HG03439 (cell line): Measurements from ENCODE around the gene HDAC4.

Experiments used
- ATAC-seq: cut with Tn5 transposase; IDR thresholded peaks from one replicate; pipeline ENCODE4 v1.9.1; 2021; ENCODE audit warnings: mild to moderate bottlenecking, moderate library complexity; ENCODE audit not compliant: unreplicated experiment

HDAC4 gene

DNA sequence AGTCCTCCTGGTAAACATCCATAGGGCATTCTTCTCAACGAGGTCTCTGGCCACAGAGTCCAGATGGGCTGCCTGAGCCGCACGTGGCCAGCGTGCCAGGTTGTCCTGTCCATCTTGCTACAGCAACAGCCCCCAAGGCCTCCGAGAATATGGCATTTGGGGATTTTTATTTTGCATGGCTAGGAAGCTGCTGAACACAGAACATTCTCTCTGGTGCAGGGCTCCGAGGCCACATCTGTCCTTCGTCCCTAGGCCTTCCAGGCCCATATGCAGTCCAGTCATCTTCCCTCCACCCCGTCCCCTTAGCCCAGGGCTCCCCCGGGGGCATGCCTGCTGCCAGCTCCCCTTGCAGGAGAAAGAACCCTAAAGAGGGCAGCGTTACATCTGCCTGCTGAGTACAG lies 2.3 kb downstream of the HDAC4 start:
- ATAC-seq: no peak

DNA sequence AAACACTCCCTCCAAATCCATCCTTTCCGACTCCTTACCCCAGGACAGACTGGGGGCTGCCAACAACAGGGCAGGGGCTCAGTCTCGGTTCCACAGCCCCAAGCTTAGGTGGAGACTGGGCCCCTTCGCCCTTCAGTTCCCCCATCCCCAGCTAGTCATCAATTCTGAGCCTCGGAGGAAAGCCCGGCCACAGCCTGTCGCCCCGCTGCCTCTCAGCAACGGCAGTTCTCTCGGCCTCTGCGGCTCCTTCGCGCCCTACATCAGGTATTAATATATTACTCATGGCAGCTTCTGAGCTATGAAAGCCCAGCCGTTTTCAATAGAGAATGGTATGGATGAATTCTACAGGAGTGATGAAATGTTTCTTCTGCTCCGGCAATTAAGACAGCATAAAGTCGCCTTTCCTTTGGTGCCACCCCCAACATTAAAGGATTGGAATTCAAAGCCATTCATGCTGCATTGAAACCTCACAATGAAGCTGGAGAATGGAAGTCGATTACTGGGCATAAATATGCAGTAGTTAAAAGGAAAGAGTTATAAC lies 2.8 kb downstream of the HDAC4 start:
- no peak for ATAC-seq

DNA sequence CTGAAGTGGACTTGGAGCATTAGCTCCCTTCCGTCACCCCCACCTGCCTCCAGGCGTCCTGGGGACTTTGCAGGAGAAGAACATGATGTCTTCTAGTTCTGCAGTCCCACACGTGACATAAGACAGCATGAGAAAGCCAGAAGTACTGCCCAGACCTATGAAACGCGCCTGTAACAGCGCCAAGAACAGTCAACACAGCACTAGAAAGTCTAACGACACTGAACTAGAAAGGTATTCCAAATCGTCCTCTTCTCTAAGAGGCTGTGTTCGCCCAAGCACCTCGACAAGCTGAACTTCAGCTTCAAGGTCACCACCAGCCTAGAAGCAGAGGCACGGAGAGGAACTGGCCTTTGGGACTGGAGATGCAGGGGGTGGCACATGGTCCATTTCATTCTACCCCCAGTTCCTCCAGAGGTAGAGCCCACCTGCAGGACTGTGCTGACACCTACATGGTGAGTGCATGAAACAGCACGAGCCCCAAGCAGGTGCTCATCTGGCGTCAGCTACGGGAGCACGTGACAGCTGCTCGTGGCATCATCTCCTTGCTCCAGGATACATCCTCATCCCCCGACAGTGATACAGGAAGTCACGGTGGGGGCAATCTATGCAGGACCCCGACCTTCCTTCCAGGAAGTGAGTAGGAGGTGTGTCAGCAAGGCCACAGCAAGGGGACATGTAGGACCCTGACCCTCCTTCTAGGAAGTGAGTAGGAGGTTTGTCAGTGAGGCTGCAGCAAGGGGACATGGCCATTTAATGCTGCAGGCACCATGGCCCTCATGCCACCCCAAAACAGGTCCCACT lies 3.7 kb downstream of the HDAC4 start:
- ATAC-seq: no peak

DNA sequence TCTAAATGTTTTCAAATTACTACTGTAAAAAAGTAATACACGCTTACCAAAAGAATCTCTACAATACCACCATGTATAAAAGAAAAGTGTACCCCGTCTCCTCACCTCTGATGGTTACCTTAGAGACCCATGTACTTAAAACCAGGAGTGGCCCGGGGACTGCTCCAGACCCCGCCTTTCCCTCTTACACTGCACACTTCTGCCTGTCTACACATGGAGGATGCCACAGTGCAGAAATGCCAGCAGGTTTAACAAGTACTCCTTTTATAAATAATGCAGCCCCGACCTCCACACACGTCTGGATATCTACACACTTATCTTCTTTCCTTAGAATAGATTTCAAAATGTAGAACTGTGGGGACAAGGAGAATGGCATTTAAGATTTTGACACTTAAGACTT lies 5.3 kb downstream of the HDAC4 start:
- ATAC-seq: no peak

DNA sequence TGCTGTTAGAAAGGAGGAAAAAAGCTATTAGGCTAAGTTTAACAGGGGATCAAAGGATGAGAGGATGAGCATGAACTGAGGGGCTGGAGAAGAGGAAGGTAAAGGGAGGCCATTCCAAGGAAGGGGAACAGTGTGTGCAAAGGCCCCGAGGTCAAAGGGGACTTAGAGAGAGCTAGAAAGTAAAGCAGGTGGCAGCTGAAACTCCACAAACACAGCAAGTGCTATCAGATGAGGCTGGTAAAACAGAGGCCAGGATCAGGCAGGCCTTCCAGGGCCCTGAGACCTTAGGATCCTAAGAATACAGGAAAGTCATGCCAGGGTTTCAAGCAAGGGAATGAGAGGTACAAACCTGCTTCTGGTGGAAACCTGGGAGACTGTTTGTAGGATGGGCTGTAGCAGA lies 5.8 kb downstream of the HDAC4 start:
- no peak for ATAC-seq

DNA sequence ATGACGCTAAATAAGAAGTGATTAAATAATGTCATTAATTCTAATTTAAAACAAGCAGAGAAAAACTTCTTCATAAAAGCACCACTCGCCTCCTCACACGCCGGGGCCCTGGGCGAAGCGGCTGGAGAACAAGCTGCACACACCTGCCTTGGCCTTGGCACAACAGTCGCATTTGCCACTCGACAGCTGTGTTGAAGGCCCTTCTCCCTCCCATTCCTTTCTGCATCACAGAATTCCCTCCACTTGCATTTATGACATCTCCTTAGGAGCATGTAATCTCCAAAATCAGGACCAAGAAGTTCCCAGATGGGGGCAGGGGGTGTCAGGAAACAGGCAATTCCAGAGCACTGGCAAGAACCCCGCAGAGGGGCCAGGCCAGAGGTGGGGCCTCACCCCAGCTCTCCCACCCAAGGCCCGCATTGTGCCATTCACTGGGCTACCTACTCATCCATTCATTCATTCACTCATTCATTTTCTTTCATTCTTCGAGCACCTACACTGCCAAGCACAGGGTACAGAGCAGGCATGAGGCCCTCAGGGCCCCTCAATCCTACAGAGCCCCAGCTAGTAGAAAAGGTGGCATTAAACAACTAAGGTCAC lies 6.4 kb downstream of the HDAC4 start:
- no peak for ATAC-seq

DNA sequence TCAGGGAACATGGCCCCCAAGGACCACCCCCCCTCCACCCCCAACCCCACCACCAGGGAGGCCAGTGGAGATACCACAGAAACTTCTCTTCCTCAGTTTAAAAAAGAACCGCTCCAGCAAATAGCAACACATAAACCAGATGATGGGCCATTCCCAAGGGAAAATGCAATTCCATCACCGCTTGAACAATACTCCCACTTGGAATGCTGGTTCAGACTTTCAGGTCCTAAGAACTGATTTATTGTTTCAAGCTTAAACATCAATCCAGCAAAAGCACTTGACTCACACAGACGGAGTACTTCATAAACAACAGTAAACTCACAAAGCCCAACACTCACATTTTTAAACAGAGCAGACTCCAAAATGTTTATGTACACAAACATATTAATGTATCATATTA lies 6.9 kb downstream of the HDAC4 start:
- no peak for ATAC-seq

DNA sequence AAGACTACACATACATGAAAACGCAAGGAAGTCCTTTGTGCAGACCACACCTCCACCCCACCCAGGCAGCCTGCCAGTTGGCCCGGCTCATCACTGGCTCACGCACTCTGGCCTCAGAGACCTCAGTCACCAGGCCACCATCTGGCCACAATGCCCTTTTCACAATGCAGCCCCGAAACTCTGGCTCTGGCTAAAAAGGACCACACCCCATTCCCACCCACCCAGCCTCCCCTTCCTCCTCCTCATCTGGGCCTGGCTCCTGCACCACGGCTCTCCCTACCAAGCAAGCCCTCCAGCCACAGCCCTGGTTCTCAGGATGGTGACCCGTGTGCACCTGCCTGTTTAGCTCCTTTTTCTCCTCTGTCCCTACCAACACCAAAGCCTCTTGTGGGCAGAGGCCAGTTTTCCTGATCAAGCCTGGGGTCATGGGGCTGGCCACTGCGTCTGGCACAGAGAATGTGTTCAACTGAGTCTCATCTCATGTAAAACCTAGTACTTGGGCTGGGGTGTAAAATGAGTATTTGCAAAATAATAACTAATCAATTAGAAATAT lies 7.4 kb downstream of the HDAC4 start:
- no peak for ATAC-seq

DNA sequence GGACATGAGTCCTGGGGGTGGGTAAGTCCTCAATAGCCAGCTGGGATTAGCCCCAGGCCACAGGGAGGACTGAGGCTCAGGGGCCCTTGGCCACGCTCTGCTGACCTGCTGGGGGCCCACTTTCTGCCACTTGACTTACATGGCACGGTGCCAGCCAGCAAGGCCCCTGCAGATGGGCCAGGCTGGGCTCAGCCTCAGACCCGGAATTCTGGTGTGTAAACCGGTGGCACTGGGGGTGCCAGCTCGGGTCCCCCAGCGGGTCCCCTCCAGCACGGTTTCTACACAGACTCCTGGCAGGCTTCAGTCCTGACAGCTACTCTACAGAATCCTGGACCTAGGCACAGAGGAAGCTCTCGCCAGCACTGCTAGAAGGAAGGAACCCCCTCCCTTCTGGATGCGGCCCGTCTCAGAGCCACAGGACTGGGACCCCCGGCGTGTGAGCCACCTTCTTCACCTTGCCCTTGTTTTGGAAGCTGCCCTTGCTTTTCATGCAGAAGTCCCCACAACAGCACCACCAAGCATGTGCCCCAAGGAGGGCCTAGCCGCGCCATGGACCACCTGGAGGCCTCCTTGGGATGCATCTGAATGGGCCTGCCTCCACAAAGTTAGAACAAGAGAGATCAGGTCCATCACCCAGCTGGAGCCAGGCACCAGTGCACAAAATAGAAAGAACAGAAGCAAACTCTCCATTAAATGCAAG lies 8.0 kb downstream of the HDAC4 start:
- no peak for ATAC-seq

DNA sequence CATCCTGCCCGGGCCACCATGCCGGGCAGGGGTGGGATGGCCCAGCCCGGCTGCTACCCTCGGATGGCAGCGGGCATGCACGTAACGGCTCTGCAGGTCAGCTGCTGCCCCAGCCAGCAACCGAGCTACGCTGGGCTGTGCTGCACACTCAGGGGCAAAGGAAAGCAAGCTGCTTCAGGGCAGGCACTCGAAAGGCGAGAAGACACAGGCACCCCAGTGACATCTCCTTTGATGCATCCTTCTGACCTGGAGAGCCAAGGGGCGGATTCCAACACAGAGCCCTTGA lies 8.8 kb downstream of the HDAC4 start:
- no peak for ATAC-seq

DNA sequence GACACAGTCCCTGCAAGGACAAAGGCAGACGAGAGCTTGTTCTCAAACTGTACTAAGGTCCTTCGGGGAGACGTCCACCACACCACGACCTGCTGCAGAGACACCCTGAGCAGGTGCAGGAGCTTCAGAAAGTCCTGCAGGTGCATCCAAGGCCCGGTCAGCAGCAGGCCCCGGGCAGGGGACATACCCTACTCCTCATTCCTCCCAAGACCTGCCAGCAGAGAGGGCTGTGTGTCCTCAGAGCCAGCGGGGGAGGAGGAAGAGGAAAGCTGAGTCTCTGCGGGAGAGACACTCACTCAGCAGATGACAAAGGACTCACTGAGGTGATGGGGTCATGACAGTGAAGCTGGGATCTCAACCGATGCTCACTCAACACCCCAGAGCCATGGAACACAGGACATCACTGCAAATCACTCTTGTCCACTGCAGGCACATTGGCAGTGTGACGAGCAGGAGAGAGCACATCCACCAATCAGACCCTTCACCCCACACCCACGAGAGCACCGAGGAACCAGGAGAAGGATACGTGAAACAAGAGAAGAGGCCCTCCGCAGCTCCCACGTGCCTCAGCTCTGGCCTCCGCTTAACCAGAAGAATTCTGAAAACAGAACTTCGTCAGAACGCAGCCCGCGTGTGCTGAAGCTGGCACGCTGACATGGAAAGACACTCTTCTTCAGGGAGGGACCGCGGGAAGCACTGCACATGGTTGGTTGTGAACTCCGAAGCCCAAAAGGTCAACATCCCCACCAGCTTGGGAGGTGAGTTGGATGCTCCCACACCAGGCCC lies 9.3 kb downstream of the HDAC4 start:
- ATAC-seq: no peak

DNA sequence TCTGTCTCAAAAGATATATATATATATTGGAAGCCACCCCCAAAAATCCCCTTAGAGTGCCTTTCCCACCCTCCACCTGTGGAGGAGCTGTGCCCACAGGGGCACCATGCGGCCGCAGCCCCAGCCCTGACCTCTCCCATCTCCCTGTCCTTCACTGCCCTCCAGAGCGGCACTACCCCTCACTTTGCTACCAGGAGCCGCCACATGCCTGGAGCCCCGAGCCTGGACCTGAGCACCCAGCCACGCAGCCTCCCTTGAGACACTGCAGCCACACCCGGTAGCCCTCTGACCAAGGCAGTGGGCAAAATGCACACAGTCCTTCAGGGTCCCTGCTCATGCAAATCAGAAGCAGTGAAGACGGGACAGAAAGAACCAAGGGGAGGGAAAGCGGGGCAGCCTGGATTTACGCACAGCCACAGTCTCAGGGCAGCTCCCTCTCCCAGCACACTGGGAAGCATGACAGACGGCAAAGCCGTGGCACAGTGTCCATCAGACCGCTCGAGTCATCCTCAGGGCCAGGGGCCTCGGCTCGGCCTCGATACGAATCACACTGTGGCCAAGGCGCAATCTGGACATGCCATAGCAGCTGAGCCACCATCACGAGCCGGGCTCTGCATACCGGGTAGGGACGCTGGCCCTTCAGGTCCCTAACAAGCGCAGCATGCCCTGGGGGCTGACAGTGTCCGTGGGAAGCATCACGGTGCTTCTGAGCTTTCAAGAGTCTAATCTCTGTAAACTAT lies 10.1 kb downstream of the HDAC4 start:
- no peak for ATAC-seq

DNA sequence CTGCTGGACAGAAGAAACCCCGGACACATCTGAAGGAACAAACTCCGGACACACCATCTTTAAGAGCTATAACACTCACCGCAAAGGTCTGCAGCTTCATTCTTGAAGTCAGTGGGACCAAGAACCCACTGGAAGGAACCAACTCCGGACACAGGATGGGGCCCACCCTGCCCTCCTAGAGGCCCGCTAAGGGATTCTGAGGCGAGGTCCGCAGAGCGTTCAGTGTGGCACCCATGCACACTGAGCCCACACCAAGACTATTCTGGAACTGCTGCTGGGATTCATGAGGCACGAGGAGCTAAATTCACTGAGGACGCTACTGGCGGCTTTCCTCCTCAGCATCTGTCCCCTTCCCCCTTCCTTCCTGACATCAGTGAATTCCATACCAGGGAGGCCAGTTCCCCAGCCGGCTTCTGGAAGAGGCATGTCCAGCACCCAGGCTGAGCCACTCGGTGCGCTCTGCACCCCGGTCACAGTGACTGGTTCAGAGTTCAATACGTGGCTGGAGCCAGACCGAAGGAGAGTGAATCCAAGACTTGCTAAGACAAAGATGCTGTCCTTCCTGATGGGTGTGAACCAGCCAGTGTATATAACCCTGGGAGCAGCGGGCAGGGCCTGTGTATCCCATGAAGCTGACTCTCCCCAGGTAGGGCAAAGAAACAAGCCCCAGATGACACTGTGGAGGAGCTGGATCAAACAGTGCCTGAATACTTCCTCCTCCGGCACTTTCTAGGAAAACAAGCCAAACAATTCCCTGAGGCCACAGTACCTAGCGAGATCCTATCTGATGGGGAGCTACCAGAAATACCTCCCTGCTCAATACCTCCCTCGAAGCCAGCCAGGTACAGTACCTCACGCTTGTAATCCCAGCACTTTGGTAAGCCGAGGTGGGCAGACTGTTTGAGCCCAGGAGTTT lies 11.1 kb downstream of the HDAC4 start:
- no peak for ATAC-seq

DNA sequence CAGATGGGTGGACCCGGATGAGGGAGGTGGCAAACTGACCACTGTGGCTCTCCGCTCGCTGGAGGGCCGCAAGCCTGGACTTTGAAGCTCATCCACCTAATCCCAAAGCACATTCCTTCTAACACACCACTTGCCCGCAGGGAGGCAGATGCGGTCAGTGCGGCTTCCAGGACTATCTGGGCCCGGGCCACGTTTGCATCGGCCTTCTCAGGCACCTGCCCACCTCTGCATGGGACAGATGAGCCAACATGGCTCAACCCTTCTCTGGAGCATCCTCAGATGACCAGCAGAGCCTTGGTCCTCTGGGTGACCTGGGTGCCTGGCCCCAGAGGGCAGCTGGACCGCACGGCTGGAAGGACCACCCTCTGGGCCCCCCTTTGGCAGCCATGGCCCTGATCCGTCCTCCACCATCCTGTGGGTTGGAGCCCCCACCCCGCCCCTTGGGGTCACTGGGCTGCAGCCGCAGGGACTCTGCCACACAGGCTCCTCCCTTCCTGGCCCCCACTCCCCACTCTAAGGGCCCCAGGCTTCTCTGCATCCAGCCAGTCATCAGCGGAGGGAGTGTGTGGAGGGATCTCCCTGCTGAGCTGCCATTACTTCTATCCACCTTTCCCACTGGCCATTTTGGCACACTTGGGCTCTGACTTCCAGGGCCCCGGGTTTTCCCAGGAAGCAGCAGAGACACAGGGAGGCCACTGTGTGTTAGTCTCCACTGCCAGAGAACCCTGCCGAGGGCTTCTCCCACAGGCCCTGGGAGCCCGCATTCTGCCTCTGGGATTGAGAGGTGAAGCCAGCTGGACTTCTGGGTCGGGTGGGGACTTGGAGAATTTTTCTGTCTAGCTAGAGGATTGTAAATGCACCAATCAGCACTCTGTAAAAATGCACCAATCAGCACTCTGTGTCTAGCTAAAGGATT lies 12.3 kb downstream of the HDAC4 start:
- no peak for ATAC-seq

DNA sequence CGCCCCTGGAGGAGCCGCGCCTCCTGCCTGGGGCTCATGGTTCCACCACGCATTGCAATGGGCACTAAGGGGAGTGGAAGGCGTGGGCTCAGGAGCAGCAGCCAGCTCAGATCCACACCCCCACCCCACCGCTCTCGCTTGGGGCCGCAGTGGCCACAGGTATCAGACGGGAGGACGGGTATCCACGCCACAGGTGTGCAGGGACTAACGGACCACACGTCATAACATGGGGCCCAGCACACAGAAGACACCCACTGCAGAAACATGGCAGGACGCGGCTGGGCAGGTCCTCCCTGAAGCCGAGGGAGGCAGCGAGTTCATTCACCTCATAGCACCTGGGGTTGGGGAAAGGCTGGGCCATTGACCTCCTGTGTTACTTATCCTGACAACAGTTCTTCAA lies 13.0 kb downstream of the HDAC4 start:
- no peak for ATAC-seq

DNA sequence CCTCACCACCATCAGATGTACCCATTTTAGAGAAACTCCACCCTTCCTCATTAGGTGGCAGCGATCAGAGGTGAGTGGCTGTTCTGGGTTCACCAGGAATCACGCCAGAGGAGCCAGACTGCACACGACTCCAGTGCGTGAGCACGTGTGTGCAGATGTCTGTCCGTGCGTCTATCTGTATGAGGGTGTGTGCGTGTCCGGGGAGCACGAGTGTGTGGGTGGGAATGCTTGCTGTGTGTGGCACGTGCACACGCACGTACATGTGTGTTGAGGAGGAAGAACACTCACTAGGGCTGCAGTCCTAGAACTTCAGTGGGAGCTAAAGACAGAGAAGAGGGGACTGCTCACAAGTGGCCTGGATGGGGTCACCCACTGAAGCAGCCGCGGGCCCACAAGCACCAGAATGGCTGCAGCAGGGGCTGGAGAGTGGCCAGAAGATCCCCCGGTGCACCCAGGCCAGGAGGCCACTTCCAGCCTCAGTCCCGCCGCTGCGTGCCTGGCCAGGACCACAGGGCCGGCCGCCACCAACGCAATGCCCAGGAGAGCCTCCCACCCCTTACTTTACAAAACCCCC lies 13.9 kb downstream of the HDAC4 start:
- no peak for ATAC-seq

DNA sequence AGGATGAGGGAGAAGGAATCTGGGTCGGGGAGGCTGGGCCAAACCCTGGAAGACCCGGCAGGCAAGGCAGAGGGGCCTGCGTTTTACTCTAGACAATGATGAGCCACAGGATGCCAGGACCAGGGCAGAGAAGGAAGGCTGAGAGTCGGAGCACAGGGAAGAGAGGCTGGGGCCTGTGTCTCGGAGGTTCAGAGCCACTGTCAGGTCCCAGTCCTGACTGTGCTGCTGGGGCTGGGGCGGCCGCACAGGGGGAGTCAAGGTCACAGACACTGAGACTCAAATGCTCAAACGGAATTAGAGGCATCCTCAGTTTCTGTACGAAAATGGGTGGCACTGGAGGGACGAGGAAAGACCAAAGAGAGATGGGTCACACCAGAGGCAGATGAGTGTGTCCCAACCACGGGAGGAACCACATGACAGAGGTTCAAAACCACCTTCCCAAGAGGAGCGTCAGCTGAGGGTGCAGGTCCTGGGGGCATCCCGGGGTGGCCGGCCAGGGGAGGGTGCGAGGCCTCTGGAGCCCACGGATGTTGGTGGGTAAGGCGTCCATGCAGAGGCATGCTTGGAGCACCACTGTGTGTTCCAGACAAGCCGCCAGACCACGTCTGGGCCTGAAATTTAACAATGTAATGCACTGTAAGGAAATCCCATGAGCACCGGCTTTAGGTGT lies 14.7 kb downstream of the HDAC4 start:
- ATAC-seq: no peak
